Endothelial cell of umbilical vein (primary cell): Measurements from ENCODE around the gene CYGB. TPM values are rescaled to one million over a fixed set of nuclear protein-coding genes. Genes with fewer than 3 reads are reported as not detected.
A peak's percentile ranks its signal among the peaks of the same experiment; 100 is the strongest.

ENCODE experiments used
- BruUV-seq: library from RNA; stranded (reverse); fragments of 400-500 nt; replicated peaks from 2 replicates; lab custom pipeline; 2021; lab: Mats Ljungman, UMichigan
- CTCF ChIA-PET: fragments of 300-600, 350-600 bp; sonication (Branson Sonifier 250); formaldehyde crosslinking; loops from one replicate; lab custom pipeline; 2021; ENCODE audit warnings: antibody characterized with exemption, inconsistent platforms; lab: Charles Lee
- POLR2A ChIA-PET: fragments of 300-600, 350-600 bp; sonication (Branson Sonifier 250); formaldehyde crosslinking; loops from one replicate; lab custom pipeline; 2021; ENCODE audit warnings: antibody characterized with exemption, inconsistent platforms; lab: Charles Lee
- DNase-seq: peaks from one replicate; pipeline ENCODE4 v3.0.0-alpha.2; 2011; ENCODE audit warnings: low read depth, low spot score
- FAIRE-seq: peaks from 2 replicates; lab custom pipeline; 2011; peaks lifted over from hg19 to GRCh38; lab: Jason Lieb, UNC
- H2AFZ ChIP-seq: 2 replicates; pipeline ENCODE4 v1.6.0; 2012; ENCODE audit warnings: low read depth, low read length, control low read depth, inconsistent platforms
- H3K27ac ChIP-seq: 2 replicates; pipeline ENCODE4 v1.5.1; 2011; ENCODE audit warnings: low read depth, mild to moderate bottlenecking, control low read depth, low read length, moderate library complexity; ENCODE audit not compliant: insufficient read depth
- H3K27me3 ChIP-seq, 2 experiments: 2 replicates each; pipeline versions ENCODE4 v1.6.0 to v1.6.1; 2011; ENCODE audit warnings: low read length in 2 of 2, mixed read lengths in 1 of 2; ENCODE audit not compliant: control insufficient read depth in 2 of 2, insufficient read depth in 2 of 2
- H3K36me3 ChIP-seq, 2 experiments: 2 replicates in 1 of 2; 3 replicates in 1 of 2; pipeline ENCODE4 v1.5.1; 2011; ENCODE audit warnings: low read length in 2 of 2, mild to moderate bottlenecking in 1 of 2, moderate library complexity in 1 of 2; ENCODE audit not compliant: control insufficient read depth in 2 of 2, insufficient read depth in 2 of 2; ENCODE audit errors: extremely low read depth in 1 of 2
- H3K4me1 ChIP-seq: 3 replicates; pipeline ENCODE4 v1.5.1; 2011; ENCODE audit warnings: mild to moderate bottlenecking, low read length; ENCODE audit not compliant: control insufficient read depth, insufficient read depth; ENCODE audit errors: extremely low read depth
- H3K4me2 ChIP-seq: 2 replicates; pipeline ENCODE4 v1.6.1; 2011; ENCODE audit warnings: low read length, control low read depth, mixed read lengths; ENCODE audit not compliant: insufficient read depth
- H3K4me3 ChIP-seq, 3 experiments: fragments of 200-600 bp in 1 of 3; sonication (generic), shearing (Covaris generic) in 1 of 3; replicated peaks in 1 of 3; 2 replicates each; pipeline ENCODE4 v1.5.1; 2011 to 2016; ENCODE audit warnings: control low read depth in 3 of 3, low read length in 3 of 3, mild to moderate bottlenecking in 2 of 3, inconsistent platforms in 1 of 3, low read depth in 1 of 3, moderate library complexity in 1 of 3; ENCODE audit not compliant: insufficient read depth in 1 of 3
- H3K79me2 ChIP-seq: 2 replicates; pipeline ENCODE4 v1.6.0; 2012; ENCODE audit warnings: low read length, inconsistent platforms; ENCODE audit not compliant: control insufficient read depth, insufficient read depth
- H3K9ac ChIP-seq: replicated peaks from 2 replicates; pipeline ENCODE3; 2011; ENCODE audit warnings: low read length, control low read depth; ENCODE audit not compliant: insufficient read depth; ENCODE audit errors: extremely low read depth
- H3K9me1 ChIP-seq: replicated peaks from 3 replicates; pipeline ENCODE4 v1.6.0; 2011; ENCODE audit warnings: mild to moderate bottlenecking, low read length; ENCODE audit not compliant: control insufficient read depth, insufficient read depth; ENCODE audit errors: extremely low read depth
- H3K9me3 ChIP-seq: replicated peaks from 2 replicates; pipeline ENCODE4 v1.5.1; 2012; ENCODE audit warnings: low read length, inconsistent platforms; ENCODE audit not compliant: control insufficient read depth, insufficient read depth
- H4K20me1 ChIP-seq: replicated peaks from 2 replicates; pipeline ENCODE3; 2011; ENCODE audit warnings: mild to moderate bottlenecking, low read length; ENCODE audit not compliant: control insufficient read depth, insufficient read depth; ENCODE audit errors: extremely low read depth
- EZH2 ChIP-seq: IDR thresholded peaks from 2 replicates; pipeline ENCODE4 v1.6.1; 2012; ENCODE audit warnings: borderline replicate concordance, low read depth, mild to moderate bottlenecking, moderate library complexity, low read length, inconsistent platforms; ENCODE audit not compliant: severe bottlenecking
- FOS ChIP-seq: IDR thresholded peaks from 2 replicates; pipeline ENCODE4 v1.6.1; 2011; ENCODE audit warnings: mild to moderate bottlenecking, low read length, moderate library complexity, borderline replicate concordance; ENCODE audit not compliant: insufficient read depth
- GATA2 ChIP-seq: IDR thresholded peaks from 2 replicates; pipeline ENCODE4 v1.7.0; 2011; ENCODE audit warnings: low read depth, mild to moderate bottlenecking, moderate library complexity, mixed read lengths, low read length; ENCODE audit not compliant: insufficient read length, insufficient read depth
- JUN ChIP-seq: IDR thresholded peaks from 2 replicates; pipeline ENCODE4 v1.6.1; 2011; ENCODE audit warnings: borderline replicate concordance, low read depth; ENCODE audit not compliant: insufficient read length, insufficient read depth
- MYC ChIP-seq: IDR thresholded peaks from one replicate; pipeline ENCODE4 v1.6.1; 2011; ENCODE audit warnings: mild to moderate bottlenecking, low read depth, low read length
- POLR2A ChIP-seq: IDR thresholded peaks from 2 replicates; pipeline ENCODE4 v1.6.1; 2012; ENCODE audit warnings: low read depth, mild to moderate bottlenecking, control low read depth, low read length
- POLR2AphosphoS5 ChIP-seq: IDR thresholded peaks from 2 replicates; pipeline ENCODE4 v1.6.1; 2012; ENCODE audit warnings: low read depth, mild to moderate bottlenecking, control low read depth, low read length, moderate library complexity; ENCODE audit not compliant: insufficient read depth
- dilution Hi-C: fragments of 300-500 bp; cut with MboI; formaldehyde crosslinking; loops from one replicate; pipeline ENCODE4 v1.15.0; 2019; ENCODE audit warnings: low sequenced_read_pairs; ENCODE audit not compliant: extremely low pct_ligation_motif_present
- intact Hi-C: fragments of 100-400 bp; cut with micrococcal nuclease; formaldehyde crosslinking; loops from one replicate; pipeline ENCODE4 v1.10.0; 2022
- polyA plus RNA-seq, 4 experiments: library from polyadenylated mRNA; depleted of rRNA in 3 of 4; stranded (reverse) in 3 of 4; unstranded in 1 of 4; fragments of >200 nt; gene quantifications; 2 replicates each; pipeline versions ENCODE4 v1.2.1 to v1.2.3, GENCODE V29; 2011 to 2012; ENCODE audit warnings: missing spikeins in 1 of 4
- total RNA-seq: library from RNA; stranded (reverse); gene quantifications from 2 replicates; pipeline ENCODE4 v1.2.3, GENCODE V29; 2021
- TF ChIP-seq, protein P1 (sequence below): IDR thresholded peaks from 2 replicates; pipeline ENCODE4 v1.6.1; 2011; ENCODE audit not compliant: insufficient read depth, insufficient read length
- TF ChIP-seq, protein P2 (sequence below), 2 donors: IDR thresholded peaks; 1 replicate in 1 of 2; 2 replicates in 1 of 2; pipeline ENCODE4 v1.5.1; 2011; ENCODE audit warnings: low read length in 2 of 2, mild to moderate bottlenecking in 2 of 2, moderate library complexity in 2 of 2, control low read depth in 1 of 2, inconsistent platforms in 1 of 2, low read depth in 1 of 2; ENCODE audit not compliant: insufficient read depth in 1 of 2; ENCODE audit errors: extremely low read depth in 1 of 2

CYGB gene
- total and polyA plus RNA-seq, 2 donors (not counting 3 experiments of a cell fraction or from before 2014, with no cell fraction given): 0.22 to 0.91 TPM

DNA sequence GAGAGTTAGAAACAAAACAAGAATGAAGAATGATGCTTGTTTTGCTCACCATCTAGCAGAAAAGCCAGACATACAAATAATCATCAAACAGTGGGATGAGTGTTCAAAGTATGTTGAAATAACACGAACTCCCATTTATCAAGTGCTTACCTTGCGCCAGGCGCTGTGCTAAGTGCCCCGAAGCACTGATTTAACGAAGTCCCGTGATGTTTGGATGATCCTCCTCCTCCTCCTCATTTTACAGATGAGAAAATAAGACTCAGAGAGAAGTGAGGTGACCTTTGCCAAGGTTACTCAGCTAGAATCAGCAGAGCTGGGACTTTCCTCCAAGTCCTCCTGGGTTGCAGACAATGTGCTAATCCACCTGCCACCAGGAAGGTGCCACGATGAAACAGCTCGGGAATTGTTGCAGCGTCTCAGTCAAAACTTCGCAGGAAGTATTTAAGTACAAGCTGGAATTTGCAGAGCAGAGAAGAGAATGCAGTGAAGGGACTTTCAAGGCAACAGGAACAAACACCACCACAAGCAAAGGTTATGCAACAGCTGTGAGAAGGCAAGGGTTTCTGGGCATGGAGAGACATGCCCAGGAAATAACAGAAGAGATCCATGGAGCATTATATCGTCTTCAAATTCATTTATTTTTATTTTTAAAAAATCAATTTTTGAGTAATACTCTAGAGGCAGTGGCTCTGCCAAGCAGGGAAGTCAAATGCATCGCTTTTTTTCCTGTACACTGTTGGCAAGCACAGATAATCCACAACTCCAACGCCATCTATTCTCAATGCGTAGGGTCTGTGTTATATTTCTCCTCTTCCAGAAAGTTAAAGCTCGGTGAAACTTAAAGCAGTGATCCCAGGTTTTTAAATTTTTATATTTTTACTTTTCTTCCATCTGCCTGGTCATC, 13.5 kb upstream of the CYGB start:
- Histone ChIP-seq H3K4me3 (no peak overlapping the region), H3K4me2 (no peak overlapping the region), H3K27ac (no peak overlapping the region), H3K27me3 (peaks cover 0 to 3% of the 10 kb centered on the region in 2 experiments), H3K79me2 (no peaks in the 10 kb centered on the region), H3K9me3 (no peaks in the 10 kb centered on the region), H4K20me1 (no peaks in the 10 kb centered on the region), H3K4me1 (peaks cover 8% of the 10 kb centered on the region), H2AFZ (no peak overlapping the region), H3K36me3 (no peaks in the 10 kb centered on the region), H3K9me1 (no peaks in the 10 kb centered on the region), H3K9ac (no peak overlapping the region)
- intact Hi-C loops (no loop called here), dilution Hi-C loops (no loop called here)
- peak; percentile 40 for FAIRE-seq
- BruUV-seq: no TSS peak
- CTCF ChIA-PET: interaction anchor here (1.0 to 3.0 kb wide), 6 partner anchors 23 to 131 kb away, joined by 5 to 25 read pairs (median 5); partner anchors contain the start of gene ST6GALNAC2
- POLR2A ChIA-PET: no interaction called here
- peak; percentile 25 for DNase-seq
- TF ChIP-seq POLR2AphosphoS5 (no peak), FOS (no peak), MYC (no peak), POLR2A (no peak), EZH2 (no peak), GATA2 (no peak), JUN (no peak)
- TF ChIP-seq, protein P1, sequence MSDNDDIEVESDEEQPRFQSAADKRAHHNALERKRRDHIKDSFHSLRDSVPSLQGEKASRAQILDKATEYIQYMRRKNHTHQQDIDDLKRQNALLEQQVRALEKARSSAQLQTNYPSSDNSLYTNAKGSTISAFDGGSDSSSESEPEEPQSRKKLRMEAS: no peak
- TF ChIP-seq, protein P2, sequence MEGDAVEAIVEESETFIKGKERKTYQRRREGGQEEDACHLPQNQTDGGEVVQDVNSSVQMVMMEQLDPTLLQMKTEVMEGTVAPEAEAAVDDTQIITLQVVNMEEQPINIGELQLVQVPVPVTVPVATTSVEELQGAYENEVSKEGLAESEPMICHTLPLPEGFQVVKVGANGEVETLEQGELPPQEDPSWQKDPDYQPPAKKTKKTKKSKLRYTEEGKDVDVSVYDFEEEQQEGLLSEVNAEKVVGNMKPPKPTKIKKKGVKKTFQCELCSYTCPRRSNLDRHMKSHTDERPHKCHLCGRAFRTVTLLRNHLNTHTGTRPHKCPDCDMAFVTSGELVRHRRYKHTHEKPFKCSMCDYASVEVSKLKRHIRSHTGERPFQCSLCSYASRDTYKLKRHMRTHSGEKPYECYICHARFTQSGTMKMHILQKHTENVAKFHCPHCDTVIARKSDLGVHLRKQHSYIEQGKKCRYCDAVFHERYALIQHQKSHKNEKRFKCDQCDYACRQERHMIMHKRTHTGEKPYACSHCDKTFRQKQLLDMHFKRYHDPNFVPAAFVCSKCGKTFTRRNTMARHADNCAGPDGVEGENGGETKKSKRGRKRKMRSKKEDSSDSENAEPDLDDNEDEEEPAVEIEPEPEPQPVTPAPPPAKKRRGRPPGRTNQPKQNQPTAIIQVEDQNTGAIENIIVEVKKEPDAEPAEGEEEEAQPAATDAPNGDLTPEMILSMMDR (IDR thresholded peaks at IDR 0.05; ENCODE audit: extremely low read depth in 1 of 2, insufficient read depth in 1 of 2, low read depth in 1 of 2, low read length in 2 of 2): no peak
